Spleen (tissue), 11 donors: ENCODE results near the gene HOXC5. TPM values are rescaled to one million over a fixed set of nuclear protein-coding genes. Genes with fewer than 3 reads are reported as not detected.
A peak's percentile ranks its signal among the peaks of the same experiment; 100 is the strongest.
"Not testable (repeated sequence)": the region's sequence is repeated elsewhere in the genome, so short reads cannot be mapped to it uniquely, and the experiment has no call there.

ENCODE experiments used
- DNase-seq: peaks from one replicate; pipeline ENCODE4 v3.0.0-alpha.2; 2020
- H3K27ac ChIP-seq, 8 donors: fragments of 200-600 bp; sonication (generic) in 7 of 8; 1 replicate in 4 of 8; 2 replicates in 4 of 8; pipeline versions ENCODE4 v1.5.0 to v1.8.0; 2016 to 2021; ENCODE audit warnings: inconsistent platforms in 4 of 8, mild to moderate bottlenecking in 4 of 8, moderate library complexity in 1 of 8
- H3K27me3 ChIP-seq, 7 donors: fragments of 200-600 bp; sonication (generic) in 6 of 7; replicated peaks in 1 of 7; 1 replicate in 4 of 7; 2 replicates in 3 of 7; pipeline versions ENCODE4 v1.5.0 to v1.8.0; 2016 to 2021; ENCODE audit warnings: inconsistent platforms in 3 of 7, mild to moderate bottlenecking in 1 of 7
- H3K36me3 ChIP-seq, 6 donors: fragments of 200-600 bp; sonication (generic) in 5 of 6; 1 replicate in 4 of 6; 2 replicates in 2 of 6; pipeline versions ENCODE4 v1.5.0 to v1.8.0; 2016 to 2021; ENCODE audit warnings: inconsistent platforms in 2 of 6
- H3K4me1 ChIP-seq, 6 donors: fragments of 200-600 bp; sonication (generic) in 5 of 6; 1 replicate in 3 of 6; 2 replicates in 3 of 6; pipeline versions ENCODE4 v1.5.0 to v1.8.0; 2016 to 2021; ENCODE audit warnings: inconsistent platforms in 3 of 6
- H3K4me3 ChIP-seq, 8 donors: fragments of 200-600 bp; sonication (generic) in 7 of 8; 1 replicate in 4 of 8; 2 replicates in 4 of 8; pipeline versions ENCODE4 v1.5.0 to v1.8.0; 2016 to 2021; ENCODE audit warnings: inconsistent platforms in 4 of 8, mild to moderate bottlenecking in 4 of 8, moderate library complexity in 2 of 8
- H3K9me3 ChIP-seq, 8 donors: fragments of 200-600 bp; sonication (generic) in 7 of 8; 1 replicate in 4 of 8; 2 replicates in 4 of 8; pipeline versions ENCODE4 v1.5.0 to v1.8.0; 2016 to 2021; ENCODE audit warnings: inconsistent platforms in 4 of 8
- POLR2A ChIP-seq, 3 donors: fragments of 450-650 bp; IDR thresholded peaks; one replicate each; pipeline ENCODE4 v1.5.1; 2017; ENCODE audit warnings: antibody characterized with exemption in 3 of 3, mild to moderate bottlenecking in 1 of 3
- POLR2AphosphoS5 ChIP-seq, 3 donors: sonication (generic); formaldehyde crosslinking; IDR thresholded peaks; one replicate each; pipeline ENCODE4 v1.5.1; 2017; ENCODE audit warnings: antibody characterized with exemption in 3 of 3
- WGBS, 5 donors: extraction: QIAGEN DNeasy Blood & Tissue Kit in 3 of 5; methylation state at CpG; one replicate each; pipeline versions ENCODE4 v1.1.5 to v1.1.7; 2013 to 2018; 5-methylcytosine and 5-hydroxymethylcytosine counted together
- intact Hi-C: fragments of 100-400 bp; cut with DNase I; formaldehyde crosslinking; loops from one replicate; pipeline ENCODE4 v1.15.0; 2023; ENCODE audit warnings: low total_unique reads
- polyA plus RNA-seq, 3 donors: library from polyadenylated mRNA; stranded (reverse); fragments of 200-250 nt; gene quantifications; one replicate each; pipeline ENCODE4 v1.2.1, GENCODE V29; 2013
- total RNA-seq, 7 donors: library from RNA; depleted of rRNA in 3 of 7; stranded (reverse); fragments of >200 nt in 3 of 7; fragmentation: NEBNext Ultra II Directional in 4 of 7; extraction: Animal tissue kit (Norgen Biotek cat#: 25700) in 4 of 7; gene quantifications; one replicate each; pipeline versions ENCODE4 v1.1.0 to v1.2.1, GENCODE V29; 2016 to 2021
- TF ChIP-seq, protein P1 (sequence below), 11 experiments: fragments of 200-600 bp in 7 of 11; fragments of 450-650 bp in 4 of 11; sonication (generic) in 4 of 11; IDR thresholded peaks in 8 of 11; conservative IDR thresholded peaks in 3 of 11; 1 replicate in 7 of 11; 2 replicates in 4 of 11; pipeline versions ENCODE4 v1.4.0 to v1.8.0; 2016 to 2021; ENCODE audit warnings: antibody characterized with exemption in 11 of 11, inconsistent platforms in 4 of 11, mild to moderate bottlenecking in 1 of 11
- donor health status: healthy with polysubstance abuse.
- donor health status: DM: no; HTN: no; CAD: no; lungs with moderate emphysema.
- donor health status: DM: no; HTN: no; CAD: no.
- donor health status: Bipolar disorder and iron deficiency.
- donor health status: healthy.
- donor health status: DM: no; HTN: no; CAD: no.
- donor health status: DM: yes; HTN: yes; CAD: no.

The HOXC5 gene
- total and polyA plus RNA-seq, 10 donors: 0.06 TPM; not detected in 9

DNA sequence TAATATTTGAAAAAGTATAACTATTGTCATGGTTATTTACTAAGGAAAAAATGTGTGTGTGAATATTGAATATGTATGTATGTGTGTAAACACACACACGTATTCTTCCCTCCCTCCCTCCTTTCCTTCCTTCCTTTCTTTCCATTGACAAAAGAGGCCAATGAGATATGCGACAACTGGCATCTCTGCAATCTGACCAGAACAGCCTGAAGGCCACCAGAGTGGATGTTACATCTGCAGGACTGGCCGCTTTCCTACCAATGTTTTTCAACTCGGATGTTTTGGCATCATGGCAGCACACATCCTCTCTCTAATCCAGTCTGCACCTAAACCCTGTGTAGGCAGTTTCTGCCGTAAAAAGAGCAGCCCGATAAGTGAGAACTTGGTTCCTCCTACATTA is 41.5 kb downstream of the HOXC5 start:
- Histone ChIP-seq H3K9me3 (no peaks in the 10 kb centered on the region), H3K4me1 (no peaks in the 10 kb centered on the region), H3K4me3 (no peak overlapping the region), H3K36me3 (no peaks in the 10 kb centered on the region), H3K27ac (no peak overlapping the region), H3K27me3 (peaks cover 0 to 48% (median 0%) of the 10 kb centered on the region in 7 donors)
- no peak for TF ChIP-seq POLR2A (IDR thresholded peaks at IDR 0.05)
- TF ChIP-seq, protein P1, sequence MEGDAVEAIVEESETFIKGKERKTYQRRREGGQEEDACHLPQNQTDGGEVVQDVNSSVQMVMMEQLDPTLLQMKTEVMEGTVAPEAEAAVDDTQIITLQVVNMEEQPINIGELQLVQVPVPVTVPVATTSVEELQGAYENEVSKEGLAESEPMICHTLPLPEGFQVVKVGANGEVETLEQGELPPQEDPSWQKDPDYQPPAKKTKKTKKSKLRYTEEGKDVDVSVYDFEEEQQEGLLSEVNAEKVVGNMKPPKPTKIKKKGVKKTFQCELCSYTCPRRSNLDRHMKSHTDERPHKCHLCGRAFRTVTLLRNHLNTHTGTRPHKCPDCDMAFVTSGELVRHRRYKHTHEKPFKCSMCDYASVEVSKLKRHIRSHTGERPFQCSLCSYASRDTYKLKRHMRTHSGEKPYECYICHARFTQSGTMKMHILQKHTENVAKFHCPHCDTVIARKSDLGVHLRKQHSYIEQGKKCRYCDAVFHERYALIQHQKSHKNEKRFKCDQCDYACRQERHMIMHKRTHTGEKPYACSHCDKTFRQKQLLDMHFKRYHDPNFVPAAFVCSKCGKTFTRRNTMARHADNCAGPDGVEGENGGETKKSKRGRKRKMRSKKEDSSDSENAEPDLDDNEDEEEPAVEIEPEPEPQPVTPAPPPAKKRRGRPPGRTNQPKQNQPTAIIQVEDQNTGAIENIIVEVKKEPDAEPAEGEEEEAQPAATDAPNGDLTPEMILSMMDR (IDR thresholded peaks at IDR 0.05 in 8 of 11, conservative IDR thresholded peaks at IDR 0.05 in 3 of 11): no peak
- TF ChIP-seq POLR2AphosphoS5 (IDR thresholded peaks at IDR 0.05): no peak
- WGBS, 5 donors: 72 to 79% (median 78%) methylated on average over 6 of the region's 6 CpGs
- DNase-seq: no peak
- intact Hi-C loops: no loop called here

DNA sequence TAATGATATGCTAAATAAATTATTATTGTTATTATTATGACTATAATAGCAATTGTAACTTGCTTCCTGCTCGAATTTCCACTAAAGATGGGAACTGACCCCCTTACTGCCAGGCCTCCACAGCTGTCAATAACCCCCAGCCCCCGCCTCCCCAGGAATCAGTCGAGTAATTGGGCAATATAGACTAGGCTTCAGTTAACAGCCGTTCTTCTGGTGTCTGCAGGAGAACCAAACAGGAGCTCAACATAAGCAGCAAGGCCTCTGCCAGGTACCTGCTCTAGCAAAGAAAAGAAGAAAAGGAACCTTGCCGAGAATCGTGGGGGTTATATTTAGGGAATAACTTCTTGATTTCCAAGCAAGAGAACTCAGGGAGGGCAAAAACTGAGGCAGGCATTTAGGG is 42.6 kb downstream of the HOXC5 start:
- Histone ChIP-seq H3K27ac (no peak overlapping the region), H3K27me3 (peaks cover 0 to 39% (median 0%) of the 10 kb centered on the region in 7 donors), H3K36me3 (no peaks in the 10 kb centered on the region), H3K4me3 (no peak overlapping the region), H3K9me3 (no peaks in the 10 kb centered on the region), H3K4me1 (peaks cover 0 to 3% (median 0%) of the 10 kb centered on the region in 6 donors)
- TF ChIP-seq POLR2AphosphoS5 (IDR thresholded peaks at IDR 0.05) (no peak), POLR2A (IDR thresholded peaks at IDR 0.05) (no peak)
- TF ChIP-seq, protein P1 (IDR thresholded peaks at IDR 0.05 in 8 of 11, conservative IDR thresholded peaks at IDR 0.05 in 3 of 11): no peak
- WGBS, 5 donors: 55 to 66% (median 58%) methylated on average over 6 of the region's 6 CpGs
- no peak for DNase-seq
- intact Hi-C loops: no loop called here

DNA sequence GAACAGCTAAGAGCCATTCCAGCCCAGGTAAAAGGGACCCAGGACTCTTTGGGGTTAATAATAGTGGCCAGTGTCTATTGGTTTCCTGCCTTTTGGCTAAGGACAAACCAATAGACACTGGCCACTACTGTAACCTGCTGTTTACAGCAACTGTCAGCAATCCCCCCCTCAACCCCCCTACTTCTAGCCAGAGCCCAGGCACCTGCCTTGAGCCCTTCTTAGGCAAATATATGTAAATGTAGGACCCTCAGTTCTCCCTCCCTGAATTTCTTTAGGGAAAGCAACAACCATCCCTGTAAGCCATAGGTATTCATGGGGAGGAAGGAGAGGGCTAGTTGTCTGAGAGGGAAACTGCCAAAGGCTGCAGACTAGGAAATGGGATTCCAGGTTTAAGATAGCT is 43.1 kb downstream of the HOXC5 start:
- Histone ChIP-seq H3K9me3 (no peaks in the 10 kb centered on the region), H3K4me3 (no peak overlapping the region), H3K27me3 (peaks cover 0 to 34% (median 0%) of the 10 kb centered on the region in 7 donors), H3K4me1 (peaks cover 0 to 5% (median 0%) of the 10 kb centered on the region in 6 donors), H3K27ac (no peak overlapping the region), H3K36me3 (no peaks in the 10 kb centered on the region)
- TF ChIP-seq, protein P1 (IDR thresholded peaks at IDR 0.05 in 8 of 11, conservative IDR thresholded peaks at IDR 0.05 in 3 of 11): no peak
- TF ChIP-seq POLR2A (IDR thresholded peaks at IDR 0.05): no peak
- no peak for TF ChIP-seq POLR2AphosphoS5 (IDR thresholded peaks at IDR 0.05)
- intact Hi-C loops: no loop called here
- DNase-seq: no peak

DNA sequence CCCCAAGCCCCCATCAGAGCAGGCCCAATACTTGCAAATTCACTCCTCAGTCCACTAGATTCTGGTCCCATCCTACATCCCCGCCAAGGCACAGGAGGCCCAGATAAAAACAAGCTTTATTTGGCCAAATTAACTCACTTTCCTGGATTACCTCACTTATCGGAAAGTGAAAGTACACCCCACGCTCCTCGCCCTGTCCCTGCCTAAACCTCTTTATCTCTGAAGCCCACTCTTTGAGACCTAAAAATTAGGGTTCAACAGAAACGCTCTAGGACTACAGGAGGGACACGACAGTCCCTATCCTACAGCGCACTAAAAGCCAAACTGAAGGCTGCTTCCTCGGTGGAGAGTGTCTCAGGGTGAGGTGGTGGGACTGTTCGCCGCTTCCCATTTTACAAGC is 45.0 kb downstream of the HOXC5 start:
- WGBS, 5 donors: 78 to 90% (median 78%) methylated on average over 10 of the region's 10 CpGs
- H3K27ac ChIP-seq, H3K9me3 ChIP-seq, H3K4me3 ChIP-seq, H3K36me3 ChIP-seq, DNase-seq, intact Hi-C loops: not testable (repeated sequence)
- Histone ChIP-seq H3K4me1 (peaks cover 0 to 12% (median 5%) of the 10 kb centered on the region in 6 donors), H3K27me3 (peaks cover 0 to 17% (median 0%) of the 10 kb centered on the region in 7 donors)

DNA sequence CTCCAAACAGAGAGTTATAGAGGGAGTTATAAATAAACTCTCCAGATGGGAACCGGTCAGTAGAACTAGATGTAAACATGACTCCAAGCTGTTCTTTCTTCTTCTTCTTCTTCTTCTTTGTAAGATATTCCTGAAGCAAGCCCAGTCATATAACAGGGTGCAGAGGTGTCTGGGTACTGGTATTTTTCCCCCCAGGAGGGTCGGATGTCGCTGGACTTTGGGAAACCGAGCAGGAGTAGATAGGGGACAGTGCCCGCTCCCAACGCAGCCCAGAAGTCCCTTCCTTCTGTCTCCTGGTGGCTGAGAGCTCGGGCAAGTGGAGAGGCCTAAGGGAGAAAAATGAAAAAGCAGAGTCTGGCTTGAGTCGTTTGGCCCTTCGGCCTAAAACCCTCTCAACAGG is 46.3 kb downstream of the HOXC5 start:
- H3K4me3 ChIP-seq, intact Hi-C loops, DNase-seq, H3K36me3 ChIP-seq, H3K9me3 ChIP-seq, H3K27ac ChIP-seq: not testable (repeated sequence)
- WGBS, 5 donors: 66 to 80% (median 77%) methylated on average over 9 of the region's 9 CpGs
- Histone ChIP-seq H3K27me3 (peaks cover 0 to 17% (median 0%) of the 10 kb centered on the region in 7 donors), H3K4me1 (peaks cover 0 to 14% (median 8%) of the 10 kb centered on the region in 6 donors)

DNA sequence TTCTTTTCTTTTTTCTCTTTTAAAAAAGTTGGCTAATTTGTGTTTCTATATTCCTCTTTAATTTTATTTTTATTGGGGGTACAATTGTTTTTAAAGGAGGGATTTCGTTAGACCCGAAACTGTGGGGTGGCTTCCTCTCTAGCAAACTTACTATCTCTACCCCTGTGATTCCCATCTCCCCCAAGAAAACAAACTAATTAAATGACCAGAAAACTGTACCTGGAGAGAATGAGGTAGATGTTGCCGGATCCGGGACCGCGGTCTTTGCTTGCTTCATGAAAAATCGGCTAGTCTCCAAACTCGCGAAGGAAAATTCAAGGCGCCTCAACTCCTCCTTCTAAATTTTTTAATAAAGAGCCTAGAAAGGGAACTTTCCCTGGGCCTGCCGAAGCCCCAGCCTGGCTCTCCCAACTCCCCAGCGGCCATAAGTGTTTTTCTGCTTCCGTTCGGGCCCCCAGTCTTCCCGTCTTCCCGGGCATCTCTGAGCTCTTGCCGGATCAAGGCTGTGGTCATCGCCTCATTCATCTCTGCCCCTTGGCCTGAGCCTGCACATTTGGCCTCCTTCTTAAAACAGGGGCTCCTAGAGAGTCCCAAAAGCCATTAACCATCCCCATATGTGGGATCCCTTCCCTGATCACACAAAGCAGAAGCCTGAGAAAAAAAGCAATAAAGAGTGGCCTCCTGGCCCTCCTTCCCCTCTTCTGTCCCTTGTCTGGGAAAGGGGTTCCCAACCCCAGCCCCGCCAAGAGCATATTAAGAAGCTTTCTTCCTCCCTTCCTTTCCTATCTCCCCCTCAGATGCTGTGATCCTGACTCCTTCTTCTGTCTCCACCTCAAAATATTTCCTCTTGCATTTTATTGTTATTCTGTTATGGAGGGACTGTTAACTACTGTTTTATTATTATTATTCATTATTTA is 47.4 kb downstream of the HOXC5 start:
- H3K9me3 ChIP-seq, H3K4me3 ChIP-seq, DNase-seq, intact Hi-C loops, H3K36me3 ChIP-seq: not testable (repeated sequence)
- WGBS, 5 donors: 75 to 94% (median 80%) methylated on average over 19 of the region's 19 CpGs
- H3K27ac ChIP-seq: peak overlapping the region in 3 of 8 donors; percentile 80 to 84 (median 81)
- H3K27me3 ChIP-seq: peaks cover 0 to 22% (median 0%) of the 10 kb centered on the region in 7 donors
- H3K4me1 ChIP-seq: peaks cover 0 to 14% (median 8%) of the 10 kb centered on the region in 6 donors

DNA sequence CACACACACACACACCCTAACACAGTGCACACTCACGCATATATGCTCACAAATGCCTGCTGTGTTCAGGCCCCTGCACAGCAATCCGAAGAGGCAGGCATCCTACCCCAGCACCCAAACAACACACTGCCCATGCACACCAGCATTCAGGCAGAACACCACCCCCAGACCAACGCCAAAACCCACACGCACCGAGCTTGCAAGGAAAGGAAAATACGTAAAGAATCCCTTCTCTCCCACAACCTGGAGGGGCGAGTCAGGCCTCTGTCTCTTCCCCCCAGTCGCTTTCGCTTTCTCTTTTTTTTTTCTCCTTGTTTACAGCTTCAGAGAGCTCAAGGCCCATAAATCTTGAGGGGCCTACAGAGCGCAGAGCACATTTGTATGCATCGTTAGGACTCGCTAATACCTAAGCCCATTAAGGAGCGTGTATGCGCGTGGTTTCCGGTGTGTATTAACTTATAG is 48.2 kb downstream of the HOXC5 start:
- H3K27me3 ChIP-seq: peaks cover 0 to 22% (median 0%) of the 10 kb centered on the region in 7 donors
- peaks cover 0 to 14% (median 8%) of the 10 kb centered on the region in 6 donors for H3K4me1 ChIP-seq
- DNase-seq: peak; percentile 60
- 8 to 28% (median 17%) methylated on average over 13 to 16 of the region's 16 CpGs for WGBS, 5 donors
- H3K36me3 ChIP-seq, H3K9me3 ChIP-seq, intact Hi-C loops: not testable (repeated sequence)
- peak overlapping the region in 5 of 8 donors; percentile 70 to 85 (median 81) for H3K27ac ChIP-seq
- H3K4me3 ChIP-seq: peak overlapping the region in 4 of 8 donors; percentile 12 to 63 (median 33)
